CD14-positive monocyte (primary cell): ENCODE results near the gene VSX1. TPM values are rescaled to one million over a fixed set of nuclear protein-coding genes. Genes with fewer than 3 reads are reported as not detected.
A peak's percentile ranks its signal among the peaks of the same experiment; 100 is the strongest.

Experiments used
- DNase-seq, 3 donors: peaks; one replicate each; pipeline ENCODE4 v3.0.0-alpha.2; 2011 to 2022
- H2AFZ ChIP-seq: 2 replicates; pipeline ENCODE4 v1.6.0; 2012; ENCODE audit warnings: mild to moderate bottlenecking, low read depth, low read length, inconsistent platforms; ENCODE audit not compliant: insufficient read depth, poor library complexity, severe bottlenecking
- H3K27ac ChIP-seq, 2 donors: 1 replicate in 1 of 2; 2 replicates in 1 of 2; pipeline ENCODE4 v1.5.1; 2012 to 2013; ENCODE audit warnings: low read length in 2 of 2, control low read depth in 1 of 2, inconsistent platforms in 1 of 2, low read depth in 1 of 2, mild to moderate bottlenecking in 1 of 2
- H3K27me3 ChIP-seq, 2 donors: one replicate each; pipeline versions ENCODE4 v1.6.0 to v1.6.1; 2011 to 2013; ENCODE audit warnings: low read length in 2 of 2; ENCODE audit not compliant: control insufficient read depth in 2 of 2, insufficient read depth in 2 of 2
- H3K36me3 ChIP-seq, 2 donors: replicated peaks in 1 of 2; 1 replicate in 1 of 2; 2 replicates in 1 of 2; pipeline versions ENCODE4 v1.5.1 to v1.6.1; 2012 to 2013; ENCODE audit warnings: low read length in 2 of 2, control low read depth in 1 of 2, inconsistent platforms in 1 of 2, mild to moderate bottlenecking in 1 of 2; ENCODE audit not compliant: insufficient read depth in 2 of 2, control insufficient read depth in 1 of 2
- H3K4me1 ChIP-seq, 2 donors: 1 replicate in 1 of 2; 2 replicates in 1 of 2; pipeline versions ENCODE4 v1.5.1 to v1.6.1; 2012 to 2013; ENCODE audit warnings: low read length in 2 of 2, control low read depth in 1 of 2, inconsistent platforms in 1 of 2, mild to moderate bottlenecking in 1 of 2, moderate library complexity in 1 of 2; ENCODE audit not compliant: insufficient read depth in 2 of 2, control insufficient read depth in 1 of 2
- H3K4me2 ChIP-seq: replicated peaks from 2 replicates; pipeline ENCODE3; 2012; ENCODE audit warnings: low read length, moderate library complexity, mild to moderate bottlenecking; ENCODE audit not compliant: poor library complexity, severe bottlenecking; ENCODE audit errors: extremely low read depth
- H3K4me3 ChIP-seq, 3 experiments: fragments of 200-600 bp in 1 of 3; sonication (generic) in 1 of 3; replicated peaks in 1 of 3; 1 replicate in 2 of 3; 2 replicates in 1 of 3; pipeline ENCODE4 v1.5.1; 2011 to 2013; ENCODE audit warnings: low read length in 3 of 3, mild to moderate bottlenecking in 3 of 3, control low read depth in 2 of 3, low read depth in 2 of 3, inconsistent platforms in 1 of 3, moderate library complexity in 1 of 3
- H3K79me2 ChIP-seq: 2 replicates; pipeline ENCODE4 v1.6.0; 2012; ENCODE audit warnings: mild to moderate bottlenecking, control low read depth, inconsistent platforms, low read length, moderate library complexity; ENCODE audit not compliant: insufficient read depth
- H3K9ac ChIP-seq: 2 replicates; pipeline ENCODE4 v1.6.0; 2017; ENCODE audit warnings: low read length, mild to moderate bottlenecking; ENCODE audit not compliant: insufficient read depth, poor library complexity, severe bottlenecking
- H3K9me3 ChIP-seq, 2 donors: replicated peaks in 1 of 2; 1 replicate in 1 of 2; 2 replicates in 1 of 2; pipeline versions ENCODE4 v1.5.1 to v1.6.1; 2012 to 2013; ENCODE audit warnings: low read length in 2 of 2, control low read depth in 1 of 2; ENCODE audit not compliant: control insufficient read depth in 1 of 2, insufficient read depth in 1 of 2
- H4K20me1 ChIP-seq: 2 replicates; pipeline ENCODE4 v1.6.0; 2012; ENCODE audit warnings: mild to moderate bottlenecking, low read length, control low read depth, moderate library complexity; ENCODE audit not compliant: insufficient read depth
- H3K27ac Mint-ChIP-seq, 7 donors: one replicate each; pipeline ENCODE4 v1.8.0; 2020; ENCODE audit warnings: mild to moderate bottlenecking in 7 of 7, mixed read lengths in 7 of 7, moderate library complexity in 6 of 7, inconsistent platforms in 2 of 7
- H3K27me3 Mint-ChIP-seq, 3 donors: one replicate each; pipeline ENCODE4 v1.8.0; 2021 to 2022; ENCODE audit warnings: low read depth in 3 of 3, mild to moderate bottlenecking in 3 of 3, mixed read lengths in 3 of 3, moderate library complexity in 3 of 3, inconsistent platforms in 1 of 3
- H3K36me3 Mint-ChIP-seq, 2 donors: one replicate each; pipeline ENCODE4 v1.8.0; 2020; ENCODE audit warnings: mixed read lengths in 2 of 2, inconsistent platforms in 1 of 2, mild to moderate bottlenecking in 1 of 2
- H3K4me1 Mint-ChIP-seq: one replicate; pipeline ENCODE4 v1.8.0; 2020; ENCODE audit warnings: mild to moderate bottlenecking, mixed read lengths
- H3K4me3 Mint-ChIP-seq, 2 donors: one replicate each; pipeline ENCODE4 v1.8.0; 2020; ENCODE audit warnings: mild to moderate bottlenecking in 2 of 2, mixed read lengths in 2 of 2, moderate library complexity in 1 of 2
- H3K9me3 Mint-ChIP-seq, 7 donors: one replicate each; pipeline ENCODE4 v1.8.0; 2020 to 2022; ENCODE audit warnings: mixed read lengths in 7 of 7, mild to moderate bottlenecking in 6 of 7, moderate library complexity in 6 of 7, inconsistent platforms in 2 of 7
- WGBS: methylation state at CpG from one replicate; pipeline ENCODE4 v1.1.5; 2013; ENCODE audit warnings: missing lambda C conversion rate; ENCODE audit not compliant: insufficient coverage; 5-methylcytosine and 5-hydroxymethylcytosine counted together
- intact Hi-C, 2 donors: fragments of 100-400 bp; cut with micrococcal nuclease; formaldehyde crosslinking; loops; one replicate each; pipeline versions ENCODE4 v1.15.0 to v1.15.1; 2023
- polyA plus RNA-seq, 3 donors: library from polyadenylated mRNA; depleted of rRNA in 1 of 3; unstranded in 2 of 3; stranded (reverse) in 1 of 3; fragments of 300-500 nt in 2 of 3; fragments of >200 nt in 1 of 3; fragmentation: Illumina TruSeq in 2 of 3; gene quantifications; 1 replicate in 2 of 3; 2 replicates in 1 of 3; pipeline ENCODE4 v1.2.3, GENCODE V29; 2012 to 2021
- TF ChIP-seq, protein P1 (sequence below): fragments of 200-600 bp; IDR thresholded peaks from one replicate; pipeline ENCODE4 v1.8.0; 2022; ENCODE audit warnings: antibody characterized with exemption, mild to moderate bottlenecking

The VSX1 gene
- polyA plus RNA-seq, 3 donors = not detected

DNA sequence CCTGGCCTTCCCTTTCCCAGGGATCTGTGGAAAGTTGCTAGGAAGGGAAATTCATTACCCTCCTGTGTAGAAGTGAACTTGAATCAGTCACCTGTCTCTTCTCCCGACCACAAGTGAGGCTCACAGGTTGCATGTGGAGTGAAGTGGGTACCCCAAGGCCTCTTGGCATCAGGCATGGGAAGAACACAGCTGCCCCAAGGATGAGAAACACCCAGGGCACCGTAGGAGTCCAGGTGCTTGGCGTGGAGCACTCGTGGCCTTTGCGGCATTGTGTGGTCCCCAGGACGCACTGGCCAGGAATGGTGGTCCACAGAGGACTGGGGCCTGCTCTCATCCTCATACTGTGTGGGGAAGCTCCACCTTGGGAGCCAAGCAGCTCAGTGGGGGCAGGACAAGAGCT is 47.5 kb upstream of the VSX1 start:
- H2AFZ ChIP-seq = no peak overlapping the region
- no peaks in the 10 kb centered on the region for H3K4me1 ChIP-seq
- H3K9me3 ChIP-seq = peaks cover 0 to 12% of the 10 kb centered on the region in 2 donors
- no peak overlapping the region for H3K4me3 ChIP-seq
- H3K27me3 ChIP-seq = no peaks in the 10 kb centered on the region
- H3K36me3 ChIP-seq = no peaks in the 10 kb centered on the region
- H3K36me3 Mint-ChIP-seq = no peaks in the 10 kb centered on the region
- peaks cover 5 to 13% (median 5%) of the 10 kb centered on the region in 7 donors for H3K9me3 Mint-ChIP-seq
- H3K79me2 ChIP-seq = no peaks in the 10 kb centered on the region
- TF ChIP-seq, protein P1, sequence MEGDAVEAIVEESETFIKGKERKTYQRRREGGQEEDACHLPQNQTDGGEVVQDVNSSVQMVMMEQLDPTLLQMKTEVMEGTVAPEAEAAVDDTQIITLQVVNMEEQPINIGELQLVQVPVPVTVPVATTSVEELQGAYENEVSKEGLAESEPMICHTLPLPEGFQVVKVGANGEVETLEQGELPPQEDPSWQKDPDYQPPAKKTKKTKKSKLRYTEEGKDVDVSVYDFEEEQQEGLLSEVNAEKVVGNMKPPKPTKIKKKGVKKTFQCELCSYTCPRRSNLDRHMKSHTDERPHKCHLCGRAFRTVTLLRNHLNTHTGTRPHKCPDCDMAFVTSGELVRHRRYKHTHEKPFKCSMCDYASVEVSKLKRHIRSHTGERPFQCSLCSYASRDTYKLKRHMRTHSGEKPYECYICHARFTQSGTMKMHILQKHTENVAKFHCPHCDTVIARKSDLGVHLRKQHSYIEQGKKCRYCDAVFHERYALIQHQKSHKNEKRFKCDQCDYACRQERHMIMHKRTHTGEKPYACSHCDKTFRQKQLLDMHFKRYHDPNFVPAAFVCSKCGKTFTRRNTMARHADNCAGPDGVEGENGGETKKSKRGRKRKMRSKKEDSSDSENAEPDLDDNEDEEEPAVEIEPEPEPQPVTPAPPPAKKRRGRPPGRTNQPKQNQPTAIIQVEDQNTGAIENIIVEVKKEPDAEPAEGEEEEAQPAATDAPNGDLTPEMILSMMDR = no peak
- no peak overlapping the region for H3K9ac ChIP-seq
- intact Hi-C loops = no loop called here
- peaks cover 0 to 3% (median 2%) of the 10 kb centered on the region in 3 donors for H3K27me3 Mint-ChIP-seq
- no peak overlapping the region for H3K4me3 Mint-ChIP-seq
- DNase-seq = no peak
- H3K27ac ChIP-seq = no peak overlapping the region
- H3K27ac Mint-ChIP-seq = peak overlapping the region in 1 of 7 donors; percentile 36
- no peaks in the 10 kb centered on the region for H4K20me1 ChIP-seq
- no peaks in the 10 kb centered on the region for H3K4me1 Mint-ChIP-seq
- H3K4me2 ChIP-seq = no peak overlapping the region
- 100% methylated on average over 3 of the region's 6 CpGs for WGBS

DNA sequence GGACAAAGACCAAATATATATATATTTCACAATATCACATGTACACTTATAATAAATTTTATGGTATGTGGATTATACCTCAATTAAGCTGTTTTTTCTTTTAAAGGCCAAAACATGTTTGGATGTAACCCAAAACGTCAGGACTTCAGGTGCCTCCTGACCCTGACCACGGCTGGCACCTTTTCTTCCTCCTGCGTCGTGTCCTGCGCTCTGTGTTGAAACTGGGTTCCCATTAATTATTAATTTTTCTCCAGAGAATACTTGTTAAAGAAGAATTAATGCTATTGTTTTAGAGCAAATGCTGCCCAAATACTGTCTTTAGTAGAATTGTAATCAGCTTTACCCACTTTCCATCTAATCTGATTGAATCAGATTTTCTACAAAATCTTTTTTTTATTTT is 46.7 kb upstream of the VSX1 start:
- H3K79me2 ChIP-seq = no peaks in the 10 kb centered on the region
- H4K20me1 ChIP-seq = no peaks in the 10 kb centered on the region
- TF ChIP-seq, protein P1 = no peak
- H3K9me3 Mint-ChIP-seq = peaks cover 5 to 13% (median 5%) of the 10 kb centered on the region in 7 donors
- WGBS = no CpG with 5 or more reads among the region's 5 CpGs
- H3K4me3 ChIP-seq = no peak overlapping the region
- H3K4me2 ChIP-seq = no peak overlapping the region
- intact Hi-C loops = no loop called here
- peaks cover 0 to 12% of the 10 kb centered on the region in 2 donors for H3K9me3 ChIP-seq
- H3K4me1 Mint-ChIP-seq = no peaks in the 10 kb centered on the region
- no peak for DNase-seq
- no peak overlapping the region for H3K27ac ChIP-seq
- H3K4me3 Mint-ChIP-seq = no peak overlapping the region
- no peak overlapping the region for H2AFZ ChIP-seq
- peaks cover 2 to 3% (median 2%) of the 10 kb centered on the region in 3 donors for H3K27me3 Mint-ChIP-seq
- no peaks in the 10 kb centered on the region for H3K36me3 ChIP-seq
- no peak overlapping the region for H3K9ac ChIP-seq
- H3K27ac Mint-ChIP-seq = no peak overlapping the region
- no peaks in the 10 kb centered on the region for H3K27me3 ChIP-seq
- H3K4me1 ChIP-seq = no peaks in the 10 kb centered on the region
- H3K36me3 Mint-ChIP-seq = no peaks in the 10 kb centered on the region
